ENCODE results near the gene LAMA5.

LAMA5 gene

GRCh38 chr20:62351469-62352401 is 15.4 kb downstream of the LAMA5 start:
- no peaks in the 10 kb centered on the region for H3K4me1 ChIP-seq (ENCODE audit: low read depth, poor library complexity, severe bottlenecking)
- H3K4me2 ChIP-seq, result no peak overlapping the region
- no peak overlapping the region for H2AFZ ChIP-seq (ENCODE audit: low read depth)
- H3K27ac ChIP-seq, result no peak overlapping the region
- TF ChIP-seq CTCF (conservative IDR thresholded peaks at IDR 0.05; ENCODE audit: low read depth, low read length), result no peak
- no peaks in the 10 kb centered on the region for H3K36me3 ChIP-seq (ENCODE audit: insufficient read depth)
- no peak overlapping the region for H3K9ac ChIP-seq
- H3K79me2 ChIP-seq (ENCODE audit: insufficient read depth, low read depth), result no peaks in the 10 kb centered on the region
- no peaks in the 10 kb centered on the region for H4K20me1 ChIP-seq (ENCODE audit: insufficient read depth)
- no peaks in the 10 kb centered on the region for H3K27me3 ChIP-seq (ENCODE audit: insufficient read depth, low read depth)
- H3K4me3 ChIP-seq (IDR thresholded peaks at IDR 0.05; ENCODE audit: insufficient read depth, low read depth, low read length), result no peak overlapping the region

GRCh38 chr20:62350629-62351422 is 16.3 kb downstream of the LAMA5 start:
- no peak overlapping the region for H3K9ac ChIP-seq
- H3K4me3 ChIP-seq (IDR thresholded peaks at IDR 0.05; ENCODE audit: insufficient read depth, low read depth, low read length), result no peak overlapping the region
- no peak overlapping the region for H3K4me2 ChIP-seq
- H3K27ac ChIP-seq, result no peak overlapping the region
- no peak overlapping the region for H2AFZ ChIP-seq (ENCODE audit: low read depth)
- H3K4me1 ChIP-seq (ENCODE audit: low read depth, poor library complexity, severe bottlenecking), result no peaks in the 10 kb centered on the region
- no peak for TF ChIP-seq CTCF (conservative IDR thresholded peaks at IDR 0.05; ENCODE audit: low read depth, low read length)
- H4K20me1 ChIP-seq (ENCODE audit: insufficient read depth), result no peaks in the 10 kb centered on the region
- H3K36me3 ChIP-seq (ENCODE audit: insufficient read depth), result no peaks in the 10 kb centered on the region
- H3K79me2 ChIP-seq (ENCODE audit: insufficient read depth, low read depth), result no peaks in the 10 kb centered on the region
- H3K27me3 ChIP-seq (ENCODE audit: insufficient read depth, low read depth), result no peaks in the 10 kb centered on the region

GRCh38 chr20:62350098-62350628 is 16.9 kb downstream of the LAMA5 start:
- Histone ChIP-seq H3K4me3 (IDR thresholded peaks at IDR 0.05; ENCODE audit: insufficient read depth, low read depth, low read length) (no peak overlapping the region), H3K4me2 (no peak overlapping the region), H3K79me2 (ENCODE audit: insufficient read depth, low read depth) (no peaks in the 10 kb centered on the region), H3K4me1 (ENCODE audit: low read depth, poor library complexity, severe bottlenecking) (no peaks in the 10 kb centered on the region), H3K27ac (no peak overlapping the region), H3K27me3 (ENCODE audit: insufficient read depth, low read depth) (no peaks in the 10 kb centered on the region), H3K36me3 (ENCODE audit: insufficient read depth) (no peaks in the 10 kb centered on the region), H2AFZ (ENCODE audit: low read depth) (no peak overlapping the region), H4K20me1 (ENCODE audit: insufficient read depth) (no peaks in the 10 kb centered on the region), H3K9ac (no peak overlapping the region)
- no peak for TF ChIP-seq CTCF (conservative IDR thresholded peaks at IDR 0.05; ENCODE audit: low read depth, low read length)

GRCh38 chr20:62349556-62350097 is 17.5 kb downstream of the LAMA5 start:
- TF ChIP-seq CTCF (conservative IDR thresholded peaks at IDR 0.05; ENCODE audit: low read depth, low read length), result no peak
- no peak overlapping the region for H3K27ac ChIP-seq

More at GRCh38 chr20:62349556-62350097, 17.5 kb downstream of the LAMA5 start:
- Histone ChIP-seq H2AFZ (ENCODE audit: low read depth) (no peak overlapping the region), H3K9ac (no peak overlapping the region), H4K20me1 (ENCODE audit: insufficient read depth) (no peaks in the 10 kb centered on the region), H3K4me3 (IDR thresholded peaks at IDR 0.05; ENCODE audit: insufficient read depth, low read depth, low read length) (no peak overlapping the region), H3K4me1 (ENCODE audit: low read depth, poor library complexity, severe bottlenecking) (no peaks in the 10 kb centered on the region), H3K36me3 (ENCODE audit: insufficient read depth) (no peaks in the 10 kb centered on the region), H3K27me3 (ENCODE audit: insufficient read depth, low read depth) (no peaks in the 10 kb centered on the region), H3K4me2 (no peak overlapping the region), H3K79me2 (ENCODE audit: insufficient read depth, low read depth) (no peaks in the 10 kb centered on the region)
